CD4-positive, alpha-beta T cell (primary cell): ENCODE data around the gene GSE1. TPM values are rescaled to one million over a fixed set of nuclear protein-coding genes. Genes with fewer than 3 reads are reported as not detected.

Experiments
- ATAC-seq: fragments of 200-7000 bp; cut with Tn5 transposase; one replicate; pipeline ENCODE4 v1.10.0; 2022; ENCODE audit warnings: mild to moderate bottlenecking; ENCODE audit not compliant: poor library complexity
- CTCF ChIA-PET: fragments of 350-600 bp; sonication (Branson Sonifier 250); formaldehyde crosslinking; loops from one replicate; lab custom pipeline; 2021; ENCODE audit warnings: antibody characterized with exemption, inconsistent platforms; lab: Charles Lee
- POLR2A ChIA-PET: fragments of 350-600 bp; sonication (Branson Sonifier 250); formaldehyde crosslinking; loops from one replicate; lab custom pipeline; 2021; ENCODE audit warnings: antibody characterized with exemption, inconsistent platforms; lab: Charles Lee
- DNase-seq, 14 experiments: peaks; one replicate each; pipeline ENCODE4 v3.0.0-alpha.2; 2013 to 2020; ENCODE audit warnings: mixed read lengths in 2 of 14
- H3K27ac ChIP-seq, 2 donors: one replicate each; pipeline versions ENCODE4 v1.5.1 to v1.7.0; 2013; ENCODE audit warnings: low read length in 2 of 2, low read depth in 1 of 2, mild to moderate bottlenecking in 1 of 2
- H3K27me3 ChIP-seq, 2 experiments: 1 replicate in 1 of 2; 2 replicates in 1 of 2; pipeline versions ENCODE4 v1.6.1 to v1.7.0; 2013; ENCODE audit warnings: low read length in 2 of 2, control low read depth in 1 of 2, mild to moderate bottlenecking in 1 of 2, moderate library complexity in 1 of 2; ENCODE audit not compliant: insufficient read depth in 2 of 2, control insufficient read depth in 1 of 2
- H3K36me3 ChIP-seq: one replicate; pipeline ENCODE4 v1.6.1; 2013; ENCODE audit warnings: low read length, control low read depth; ENCODE audit not compliant: insufficient read depth
- H3K4me1 ChIP-seq: one replicate; pipeline ENCODE4 v1.6.1; 2013; ENCODE audit warnings: low read length, control low read depth; ENCODE audit not compliant: insufficient read depth
- H3K4me3 ChIP-seq: one replicate; pipeline ENCODE4 v1.5.1; 2013; ENCODE audit warnings: mild to moderate bottlenecking, low read length, moderate library complexity
- H3K9me3 ChIP-seq, 2 experiments: 1 replicate in 1 of 2; 2 replicates in 1 of 2; pipeline versions ENCODE4 v1.6.1 to v1.7.0; 2013; ENCODE audit warnings: low read length in 2 of 2, mild to moderate bottlenecking in 2 of 2, control low read depth in 1 of 2, moderate library complexity in 1 of 2; ENCODE audit not compliant: control insufficient read depth in 1 of 2, insufficient read depth in 1 of 2
- H3K27ac Mint-ChIP-seq: one replicate; pipeline ENCODE4 v1.8.0; 2020; ENCODE audit warnings: mixed read lengths
- H3K27me3 Mint-ChIP-seq: one replicate; pipeline ENCODE4 v1.8.0; 2021; ENCODE audit warnings: mixed read lengths
- H3K36me3 Mint-ChIP-seq: one replicate; pipeline ENCODE4 v1.8.0; 2021; ENCODE audit warnings: low read depth, mixed read lengths
- H3K4me1 Mint-ChIP-seq: one replicate; pipeline ENCODE4 v1.8.0; 2021; ENCODE audit warnings: low read depth, mixed read lengths
- H3K4me3 Mint-ChIP-seq: one replicate; pipeline ENCODE4 v1.8.0; 2020; ENCODE audit warnings: mild to moderate bottlenecking, mixed read lengths
- H3K9me3 Mint-ChIP-seq: one replicate; pipeline ENCODE4 v1.8.0; 2020; ENCODE audit warnings: mixed read lengths
- CTCF ChIP-seq: fragments of 200-600 bp; IDR thresholded peaks from one replicate; pipeline ENCODE4 v1.8.0; 2022; ENCODE audit warnings: antibody characterized with exemption, mild to moderate bottlenecking
- intact Hi-C, 2 experiments: fragments of 100-400 bp; cut with DNase I in 1 of 2; cut with micrococcal nuclease in 1 of 2; formaldehyde crosslinking; loops; one replicate each; pipeline versions ENCODE4 v1.15.1 to v1.9.0; 2023 to 2025; cut with DNase I, micrococcal nuclease
- total RNA-seq, 174 experiments: library from RNA in 2 of 174; stranded (reverse) in 2 of 174; gene quantifications; one replicate each; pipeline ENCODE4 v1.2.3 and lab custom pipeline; 2021 to 2026

The GSE1 gene
- total RNA-seq, 2 experiments from 2014 or later: 11.7 to 13.7 TPM

GRCh38 chr16:85605051-85605911 is 7.8 kb upstream of the GSE1 start:
- no peak for ATAC-seq
- no peaks in the 10 kb centered on the region for H3K27me3 ChIP-seq
- ChIA-PET POLR2A (no interaction called here), CTCF (interaction anchor here (1.4 kb wide), 2 partner anchors 11 to 185 kb away, joined by 4 to 5 read pairs; no protein-coding TSS in a partner anchor)
- no peak overlapping the region for H3K27ac Mint-ChIP-seq
- H3K4me3 ChIP-seq: no peak overlapping the region
- no peaks in the 10 kb centered on the region for H3K36me3 ChIP-seq
- intact Hi-C loops: no loop called here
- no peaks in the 10 kb centered on the region for H3K36me3 Mint-ChIP-seq
- no peak for TF ChIP-seq CTCF
- peaks cover 0 to 6% of the 10 kb centered on the region in 2 experiments for H3K9me3 ChIP-seq
- no peaks in the 10 kb centered on the region for H3K9me3 Mint-ChIP-seq
- no peak for DNase-seq
- peaks cover 14% of the 10 kb centered on the region for H3K4me1 ChIP-seq
- H3K4me3 Mint-ChIP-seq: no peak overlapping the region
- no peak overlapping the region for H3K27ac ChIP-seq
- H3K27me3 Mint-ChIP-seq: no peaks in the 10 kb centered on the region
- no peaks in the 10 kb centered on the region for H3K4me1 Mint-ChIP-seq

DNA sequence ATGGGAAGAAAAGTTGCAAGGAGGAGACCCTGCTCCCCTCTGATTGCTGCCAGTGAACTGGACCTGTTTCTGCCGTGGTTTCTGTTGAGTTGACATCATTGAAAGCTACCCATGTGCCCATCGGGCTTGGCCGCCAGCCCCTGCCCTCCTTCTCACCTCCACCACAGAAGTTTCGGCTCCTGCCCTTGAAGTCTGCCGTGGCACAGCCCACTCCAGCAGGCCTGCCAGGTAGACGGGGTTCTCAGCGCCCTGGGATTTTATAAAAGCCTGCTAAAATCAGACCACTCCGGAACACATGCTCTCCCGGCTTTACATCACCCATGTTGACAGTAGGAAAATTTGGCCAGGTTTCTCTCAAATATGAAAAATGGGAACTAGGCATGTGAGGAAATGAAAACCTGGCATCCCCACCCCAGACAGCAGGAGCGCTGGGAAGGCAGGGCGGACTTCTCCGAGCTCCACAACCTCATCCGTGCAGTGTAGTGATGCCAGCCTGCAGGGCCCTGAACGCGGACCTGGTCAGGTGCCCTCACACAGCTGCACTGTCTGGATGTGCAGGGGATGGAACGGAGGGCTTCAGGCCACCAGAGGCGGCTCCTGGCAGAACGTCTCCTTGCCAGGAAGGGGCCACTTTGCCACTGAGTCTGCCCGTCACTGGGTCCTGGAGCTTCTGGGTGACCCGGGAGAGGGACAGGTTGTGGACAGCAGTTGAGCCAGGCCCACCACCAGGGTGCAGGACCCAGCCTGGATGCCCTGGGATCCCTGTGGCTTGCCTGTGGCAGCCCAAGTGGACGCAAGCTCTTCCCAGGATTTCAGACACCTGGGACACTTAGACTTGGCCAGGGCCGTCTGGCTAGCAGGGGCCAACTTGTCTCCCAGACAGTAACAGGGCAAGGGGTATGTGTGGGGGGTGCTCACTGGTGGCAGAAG is 6.9 kb upstream of the GSE1 start:
- Mint-ChIP-seq H3K36me3 (no peaks in the 10 kb centered on the region), H3K27ac (no peak overlapping the region), H3K9me3 (no peaks in the 10 kb centered on the region), H3K4me3 (no peak overlapping the region), H3K4me1 (peaks cover 7% of the 10 kb centered on the region), H3K27me3 (peaks cover 6% of the 10 kb centered on the region)
- Histone ChIP-seq H3K9me3 (peaks cover 0 to 6% of the 10 kb centered on the region in 2 experiments), H3K27ac (no peak overlapping the region), H3K4me3 (no peak overlapping the region), H3K27me3 (no peaks in the 10 kb centered on the region), H3K36me3 (no peaks in the 10 kb centered on the region), H3K4me1 (peaks cover 23% of the 10 kb centered on the region)
- intact Hi-C loops: no loop called here
- no peak for DNase-seq
- CTCF ChIA-PET: interaction anchor here (1.4 kb wide), 2 partner anchors 10 to 186 kb away, joined by 4 to 5 read pairs; no protein-coding TSS in a partner anchor
- POLR2A ChIA-PET: no interaction called here
- ATAC-seq: no peak
- no peak for TF ChIP-seq CTCF

DNA sequence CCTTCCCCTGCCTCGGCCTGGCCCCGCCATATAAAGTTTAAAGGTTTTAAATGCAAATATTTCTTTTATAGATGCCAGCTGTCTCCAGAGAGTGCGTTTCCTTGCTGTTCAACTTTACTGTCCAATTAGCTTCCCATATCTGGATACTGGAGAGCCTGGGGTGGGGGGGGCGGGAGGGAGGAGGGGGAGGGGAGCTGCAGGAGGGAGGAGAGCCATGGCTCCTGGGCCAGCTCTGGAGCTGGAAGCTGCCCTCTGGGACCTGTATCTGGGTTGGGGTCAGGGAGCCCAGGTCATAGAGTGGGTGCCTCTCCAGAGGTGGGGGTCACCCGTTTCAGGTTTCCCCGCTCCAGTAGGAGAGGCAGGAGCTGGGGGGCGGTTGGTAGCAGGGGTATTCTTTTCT is 6.2 kb upstream of the GSE1 start:
- no peak for ATAC-seq
- TF ChIP-seq CTCF: no peak
- ChIA-PET CTCF (interaction anchor here (1.4 kb wide), 1 partner anchor 186 kb away, joined by 4 read pairs; no protein-coding TSS in a partner anchor), POLR2A (interaction anchor here (1.2 kb wide), 1 partner anchor 50 kb away, joined by 3 read pairs; no protein-coding TSS in a partner anchor)
- Mint-ChIP-seq H3K9me3 (no peaks in the 10 kb centered on the region), H3K36me3 (no peaks in the 10 kb centered on the region), H3K27ac (no peak overlapping the region), H3K27me3 (peaks cover 6% of the 10 kb centered on the region), H3K4me1 (peaks cover 7% of the 10 kb centered on the region), H3K4me3 (no peak overlapping the region)
- Histone ChIP-seq H3K4me3 (no peak overlapping the region), H3K36me3 (no peaks in the 10 kb centered on the region), H3K27me3 (no peaks in the 10 kb centered on the region), H3K9me3 (peaks cover 0 to 6% of the 10 kb centered on the region in 2 experiments), H3K27ac (no peak overlapping the region), H3K4me1 (peaks cover 25% of the 10 kb centered on the region)
- no peak for DNase-seq
- intact Hi-C loops: no loop called here
